GM12801 (cell line): Measurements from ENCODE around the gene KCND2.

Source experiments
- TF ChIP-seq, protein P1 (sequence below): IDR thresholded peaks from one replicate; pipeline ENCODE4 v1.5.1; 2011; ENCODE audit warnings: control low read depth; ENCODE audit not compliant: insufficient read length; ENCODE audit errors: extremely low read depth

KCND2 gene

GRCh38 chr7:120311028-120311788, 38.2 kb downstream of the KCND2 start:
- TF ChIP-seq, protein P1, sequence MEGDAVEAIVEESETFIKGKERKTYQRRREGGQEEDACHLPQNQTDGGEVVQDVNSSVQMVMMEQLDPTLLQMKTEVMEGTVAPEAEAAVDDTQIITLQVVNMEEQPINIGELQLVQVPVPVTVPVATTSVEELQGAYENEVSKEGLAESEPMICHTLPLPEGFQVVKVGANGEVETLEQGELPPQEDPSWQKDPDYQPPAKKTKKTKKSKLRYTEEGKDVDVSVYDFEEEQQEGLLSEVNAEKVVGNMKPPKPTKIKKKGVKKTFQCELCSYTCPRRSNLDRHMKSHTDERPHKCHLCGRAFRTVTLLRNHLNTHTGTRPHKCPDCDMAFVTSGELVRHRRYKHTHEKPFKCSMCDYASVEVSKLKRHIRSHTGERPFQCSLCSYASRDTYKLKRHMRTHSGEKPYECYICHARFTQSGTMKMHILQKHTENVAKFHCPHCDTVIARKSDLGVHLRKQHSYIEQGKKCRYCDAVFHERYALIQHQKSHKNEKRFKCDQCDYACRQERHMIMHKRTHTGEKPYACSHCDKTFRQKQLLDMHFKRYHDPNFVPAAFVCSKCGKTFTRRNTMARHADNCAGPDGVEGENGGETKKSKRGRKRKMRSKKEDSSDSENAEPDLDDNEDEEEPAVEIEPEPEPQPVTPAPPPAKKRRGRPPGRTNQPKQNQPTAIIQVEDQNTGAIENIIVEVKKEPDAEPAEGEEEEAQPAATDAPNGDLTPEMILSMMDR: no peak

DNA sequence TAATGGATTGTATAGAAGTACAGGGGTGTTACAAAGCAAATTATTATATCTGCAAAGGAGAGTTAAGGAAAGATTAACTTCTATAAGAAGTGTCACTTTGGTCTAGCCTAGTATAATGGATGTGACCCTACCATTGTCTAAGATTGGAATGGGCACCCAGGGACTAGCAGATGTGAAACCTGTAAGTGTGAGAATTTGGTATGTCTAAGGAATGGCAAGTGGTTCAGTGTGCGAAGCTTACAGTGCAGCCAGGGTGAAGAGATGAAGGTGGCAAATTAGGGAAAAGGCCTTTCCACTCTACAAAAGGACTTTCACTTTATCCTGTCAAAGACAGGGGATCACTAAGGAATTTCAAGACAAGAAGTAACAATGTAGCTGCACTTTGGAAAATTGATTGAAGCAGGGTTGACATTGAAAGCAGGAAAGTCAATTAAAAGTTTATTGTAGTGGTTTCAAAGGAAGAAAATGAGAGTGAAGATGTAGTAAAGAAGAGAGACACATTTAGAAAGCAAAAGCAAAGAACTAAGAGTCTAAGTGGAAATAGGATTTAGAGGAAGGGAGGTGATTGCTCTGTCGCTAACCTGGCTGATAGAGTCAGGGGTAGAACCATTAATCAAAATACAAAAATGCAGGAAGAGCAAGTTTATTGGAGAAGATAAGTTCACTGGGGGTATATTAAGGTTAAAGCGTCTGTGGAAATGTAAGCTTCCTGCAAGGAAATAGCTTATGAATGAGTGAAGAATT, 47.4 kb downstream of the KCND2 start:
- TF ChIP-seq, protein P1: no peak

GRCh38 chr7:120327054-120327453, 54.1 kb downstream of the KCND2 start:
- TF ChIP-seq, protein P1: no peak

DNA sequence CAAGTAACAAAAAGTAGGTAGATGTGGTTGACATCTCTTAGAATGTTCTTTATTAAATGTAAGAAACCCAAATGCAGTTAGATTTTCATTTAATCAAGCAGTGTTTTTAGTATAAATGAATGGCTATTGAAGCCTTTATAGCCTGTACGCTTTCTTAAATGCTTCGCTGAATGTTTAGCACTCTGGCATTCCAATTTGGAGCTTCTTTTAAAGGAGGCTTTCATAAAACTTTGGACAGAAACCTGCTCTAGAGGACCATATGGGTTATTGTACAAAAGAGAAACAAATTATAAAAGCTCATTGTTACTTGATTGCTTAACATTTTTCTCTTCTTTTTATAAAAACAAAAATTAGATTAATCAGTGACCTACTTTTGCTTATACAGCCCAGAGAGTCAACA, 59.5 kb downstream of the KCND2 start:
- TF ChIP-seq, protein P1: no peak

DNA sequence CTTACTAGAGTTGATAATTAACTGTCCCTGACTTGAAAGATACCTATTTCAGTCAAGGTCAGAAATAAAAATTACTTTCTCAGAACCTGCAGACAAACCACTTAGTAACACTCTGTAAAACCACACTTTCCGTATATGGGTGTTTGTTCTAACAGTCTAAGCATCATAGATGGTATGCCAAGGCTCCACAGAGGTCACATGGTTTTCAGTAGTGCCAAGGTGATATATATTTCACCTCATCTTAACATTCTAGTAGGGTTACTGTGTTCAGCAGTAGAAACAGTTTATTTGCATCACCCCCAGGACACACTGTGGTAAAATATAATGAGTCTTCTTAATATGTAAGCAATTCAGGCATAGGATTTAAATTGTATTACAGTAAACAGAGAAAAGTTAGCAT, 61.5 kb downstream of the KCND2 start:
- TF ChIP-seq, protein P1: no peak

DNA sequence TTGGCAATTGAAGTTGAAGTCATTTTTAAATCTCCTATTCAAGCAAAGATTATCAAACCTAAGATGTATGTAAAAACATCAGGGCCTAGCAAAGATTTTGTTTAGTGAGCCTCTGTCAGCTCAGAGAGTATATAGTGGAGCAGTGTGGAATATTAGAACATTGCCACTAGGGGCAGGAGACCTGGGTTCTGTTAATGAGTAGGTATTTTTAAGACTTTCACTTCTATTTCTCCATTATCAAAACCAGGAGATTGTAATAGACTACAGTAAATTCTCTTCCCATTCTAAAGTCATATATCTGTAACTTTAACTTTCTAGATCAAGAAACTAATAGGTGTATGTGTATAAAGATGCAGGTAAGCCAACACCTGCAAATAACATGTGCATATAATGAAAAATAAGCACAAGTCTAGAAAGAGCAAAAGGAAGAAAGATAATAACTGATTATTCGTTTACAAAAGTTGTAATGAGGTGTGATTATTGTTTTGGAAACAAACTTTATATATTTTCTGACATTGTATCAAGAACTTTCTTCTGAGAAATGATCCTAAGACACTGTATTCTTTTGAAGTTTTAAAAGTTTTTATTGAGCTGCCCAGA, 64.4 kb downstream of the KCND2 start:
- TF ChIP-seq, protein P1: no peak

- TF ChIP-seq, protein P1: no peak
Observed at GRCh38 chr7:120344276-120344675, 71.3 kb downstream of the KCND2 start.
